Panc1 (cell line): ENCODE measurements around the gene SAYSD1. TPM values are rescaled to one million over a fixed set of nuclear protein-coding genes. Genes with fewer than 3 reads are reported as not detected.

Experiments used
- ATAC-seq: fragments of 200-7000 bp; cut with Tn5 transposase; 2 replicates; pipeline ENCODE4 v1.9.1; 2020; ENCODE audit warnings: mild to moderate bottlenecking, moderate library complexity
- BruUV-seq: library from RNA; stranded (reverse); fragments of 400-500 nt; replicated peaks from 2 replicates; lab custom pipeline; 2021; lab: Mats Ljungman, UMichigan
- CTCF ChIA-PET: fragments of 300-600 bp; sonication (Branson Sonifier 250); formaldehyde crosslinking; loops from one replicate; lab custom pipeline; 2022; ENCODE audit warnings: antibody characterized with exemption; lab: Charles Lee
- POLR2A ChIA-PET: fragments of 300-600 bp; sonication (Branson Sonifier 250); formaldehyde crosslinking; loops from one replicate; lab custom pipeline; 2022; ENCODE audit warnings: antibody characterized with exemption; lab: Charles Lee
- DNase-seq: peaks from one replicate; pipeline ENCODE4 v3.0.0-alpha.2; 2010; ENCODE audit warnings: low read depth, low spot score
- H3K27ac ChIP-seq: 2 replicates; pipeline ENCODE4 v1.5.1; 2011; ENCODE audit warnings: mild to moderate bottlenecking, low read length, inconsistent platforms
- H3K27me3 ChIP-seq: fragments of 200-500 bp; sonication (Bioruptor generic); 2 replicates; pipeline ENCODE4 v1.6.0; 2014; ENCODE audit warnings: low read length, inconsistent platforms; ENCODE audit not compliant: control insufficient read depth, insufficient read depth
- H3K36me3 ChIP-seq: fragments of 200-500 bp; sonication (Bioruptor generic); 2 replicates; pipeline ENCODE4 v1.5.1; 2014; ENCODE audit warnings: inconsistent platforms, mild to moderate bottlenecking, low read length, moderate library complexity; ENCODE audit not compliant: control insufficient read depth, insufficient read depth
- H3K4me1 ChIP-seq: 2 replicates; pipeline ENCODE4 v1.5.1; 2011; ENCODE audit warnings: inconsistent platforms, mild to moderate bottlenecking, low read length, moderate library complexity; ENCODE audit not compliant: control insufficient read depth, insufficient read depth
- H3K4me3 ChIP-seq, 2 experiments: 2 replicates each; pipeline ENCODE4 v1.5.1; 2011 to 2012; ENCODE audit warnings: low read depth in 2 of 2, low read length in 2 of 2, mild to moderate bottlenecking in 2 of 2, inconsistent platforms in 1 of 2, moderate library complexity in 1 of 2
- H3K9me3 ChIP-seq: fragments of 200-500 bp; sonication (Bioruptor generic); 2 replicates; pipeline ENCODE4 v1.5.1; 2014; ENCODE audit warnings: low read depth, mild to moderate bottlenecking, inconsistent platforms, low read length, moderate library complexity; ENCODE audit not compliant: control insufficient read depth, insufficient read depth
- CTCF ChIP-seq: fragments of 450-650 bp; IDR thresholded peaks from 2 replicates; pipeline ENCODE4 v1.5.1; 2017; ENCODE audit warnings: mild to moderate bottlenecking
- POLR2AphosphoS5 ChIP-seq: IDR thresholded peaks from 2 replicates; pipeline ENCODE4 v1.6.1; 2012; ENCODE audit warnings: mild to moderate bottlenecking, low read depth, low read length, moderate library complexity
- REST ChIP-seq, 2 experiments: IDR thresholded peaks; 2 replicates each; pipeline ENCODE4 v1.6.1; 2011 to 2012; ENCODE audit warnings: low read depth in 2 of 2, control low read depth in 1 of 2, low read length in 1 of 2, mild to moderate bottlenecking in 1 of 2, moderate library complexity in 1 of 2; ENCODE audit not compliant: insufficient read depth in 1 of 2
- SIN3A ChIP-seq: IDR thresholded peaks from 2 replicates; pipeline ENCODE4 v1.6.1; 2012; ENCODE audit warnings: low read depth, mild to moderate bottlenecking, low read length, moderate library complexity, borderline replicate concordance; ENCODE audit not compliant: insufficient read depth
- TCF7L2 ChIP-seq: IDR thresholded peaks from 2 replicates; pipeline ENCODE4 v1.6.1; 2011; ENCODE audit warnings: mild to moderate bottlenecking, low read depth, low read length, inconsistent platforms
- in situ Hi-C: cut with HindIII; loops from 2 replicates; pipeline ENCODE4 v1.10.0; 2016; ENCODE audit warnings: low sequenced_read_pairs, low pct_unique_long_range_greater_than_20kb
- intact Hi-C: fragments of 100-400 bp; cut with micrococcal nuclease; formaldehyde crosslinking; loops from one replicate; pipeline ENCODE4 v1.10.0; 2022; ENCODE audit not compliant: unreplicated experiment
- total RNA-seq: library from RNA; stranded (reverse); gene quantifications from one replicate; pipeline ENCODE4 v1.2.1, GENCODE V29; 2021; ENCODE audit not compliant: unreplicated experiment

SAYSD1 gene
- total RNA-seq, 1 experiment from 2014 or later = 17.0 TPM

DNA sequence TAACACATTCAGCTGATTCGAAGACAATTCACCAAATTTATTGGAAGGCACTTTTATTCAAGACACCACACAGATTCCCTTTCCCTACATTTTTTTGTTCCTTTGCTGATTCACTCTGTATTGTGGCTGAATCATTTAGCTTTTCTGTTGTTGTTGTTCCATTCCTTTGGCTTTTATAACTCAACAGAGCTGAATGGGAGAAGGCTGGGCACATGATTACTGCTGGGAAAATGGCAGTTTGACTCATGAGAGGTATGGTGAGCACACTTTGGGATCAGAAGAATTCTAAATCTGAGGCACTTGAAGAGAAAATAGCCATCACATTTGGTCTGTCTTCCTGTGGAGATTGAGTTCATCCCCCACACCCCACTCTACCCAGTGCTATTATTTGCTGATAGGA, 15.7 kb upstream of the SAYSD1 start:
- DNase-seq (no peak), ATAC-seq (no peak)
- no TSS peak for BruUV-seq
- TF ChIP-seq CTCF (no peak), REST (IDR thresholded peaks at IDR 0.05; ENCODE audit: insufficient read depth in 1 of 2, low read depth in 2 of 2, low read length in 1 of 2) (no peak), TCF7L2 (no peak)
- Histone ChIP-seq H3K36me3 (no peaks in the 10 kb centered on the region), H3K27ac (no peak overlapping the region), H3K4me1 (no peaks in the 10 kb centered on the region), H3K4me3 (no peak overlapping the region), H3K9me3 (no peaks in the 10 kb centered on the region), H3K27me3 (no peaks in the 10 kb centered on the region)
- intact Hi-C loops = no loop called here
- in situ Hi-C loops = no loop called here
- ChIA-PET CTCF (no interaction called here), POLR2A (interaction anchor here (0.6 kb wide), 1 partner anchor 222 kb away, joined by 4 read pairs; no protein-coding TSS in a partner anchor)

GRCh38 chr6:39128832-39129231, 13.8 kb upstream of the SAYSD1 start:
- TF ChIP-seq SIN3A = no peak
- no peak for TF ChIP-seq POLR2AphosphoS5
- no peak for TF ChIP-seq CTCF
- no peak for TF ChIP-seq REST (IDR thresholded peaks at IDR 0.05; ENCODE audit: insufficient read depth in 1 of 2, low read depth in 2 of 2, low read length in 1 of 2)
- TF ChIP-seq TCF7L2 = no peak
- in situ Hi-C loops = no loop called here
- H3K27me3 ChIP-seq = 0 out of 2 replicates have a peak, but pooled peaks cover 2% of the 10 kb centered on the region
- no peaks in the 10 kb centered on the region for H3K9me3 ChIP-seq
- H3K27ac ChIP-seq = no peak overlapping the region
- no peak overlapping the region for H3K4me3 ChIP-seq
- DNase-seq = no peak
- intact Hi-C loops = no loop called here
- H3K36me3 ChIP-seq = no peaks in the 10 kb centered on the region
- CTCF ChIA-PET = no interaction called here
- no peaks in the 10 kb centered on the region for H3K4me1 ChIP-seq
- ATAC-seq = no peak
- BruUV-seq = no TSS peak
- POLR2A ChIA-PET = no interaction called here
